Measurements from ENCODE around the gene RIMBP2. TPM values are rescaled to one million over a fixed set of nuclear protein-coding genes. Genes with fewer than 3 reads are reported as not detected.

RIMBP2 gene
- total RNA-seq, 1 experiment from 2014 or later = not detected

- intact Hi-C loops (cut with micrococcal nuclease; ENCODE audit: unreplicated experiment) = no loop called here
- H3K4me1 Mint-ChIP-seq (ENCODE audit: low read depth, unreplicated experiment) = no peaks in the 10 kb centered on the region
- H3K4me3 Mint-ChIP-seq (ENCODE audit: unreplicated experiment) = no peak overlapping the region
- no peaks in the 10 kb centered on the region for H3K36me3 ChIP-seq (ENCODE audit: control insufficient read depth, insufficient read depth, low read length)
- peaks cover 24% of the 10 kb centered on the region for H3K9me3 Mint-ChIP-seq (ENCODE audit: unreplicated experiment)
- H3K27ac Mint-ChIP-seq (ENCODE audit: unreplicated experiment) = no peak overlapping the region
- no TSS peak for BruUV-seq (replicated peaks)
- no peak for TF ChIP-seq CTCF (IDR thresholded peaks at IDR 0.05; ENCODE audit: insufficient read depth in 1 of 2, low read depth in 1 of 2, low read length in 1 of 2, severe bottlenecking in 1 of 2, unreplicated experiment in 1 of 2)
- no peak for DNase-seq
- no peak overlapping the region for H3K4me3 ChIP-seq (ENCODE audit: low read depth, low read length)
- H3K36me3 Mint-ChIP-seq (ENCODE audit: insufficient read depth, unreplicated experiment) = no peaks in the 10 kb centered on the region
- ChIA-PET POLR2A (no interaction called here), CTCF (no interaction called here)
- peaks cover 6% of the 10 kb centered on the region for H3K27me3 Mint-ChIP-seq (ENCODE audit: insufficient read depth, unreplicated experiment)
- no peaks in the 10 kb centered on the region for H3K9me3 ChIP-seq
- H3K4me1 ChIP-seq = no peaks in the 10 kb centered on the region
- no peaks in the 10 kb centered on the region for H3K27me3 ChIP-seq (replicated peaks; ENCODE audit: control insufficient read depth, insufficient read depth, low read length)
Measured at GRCh38 chr12:130462558-130463274, 253.4 kb downstream of the RIMBP2 start.

DNA sequence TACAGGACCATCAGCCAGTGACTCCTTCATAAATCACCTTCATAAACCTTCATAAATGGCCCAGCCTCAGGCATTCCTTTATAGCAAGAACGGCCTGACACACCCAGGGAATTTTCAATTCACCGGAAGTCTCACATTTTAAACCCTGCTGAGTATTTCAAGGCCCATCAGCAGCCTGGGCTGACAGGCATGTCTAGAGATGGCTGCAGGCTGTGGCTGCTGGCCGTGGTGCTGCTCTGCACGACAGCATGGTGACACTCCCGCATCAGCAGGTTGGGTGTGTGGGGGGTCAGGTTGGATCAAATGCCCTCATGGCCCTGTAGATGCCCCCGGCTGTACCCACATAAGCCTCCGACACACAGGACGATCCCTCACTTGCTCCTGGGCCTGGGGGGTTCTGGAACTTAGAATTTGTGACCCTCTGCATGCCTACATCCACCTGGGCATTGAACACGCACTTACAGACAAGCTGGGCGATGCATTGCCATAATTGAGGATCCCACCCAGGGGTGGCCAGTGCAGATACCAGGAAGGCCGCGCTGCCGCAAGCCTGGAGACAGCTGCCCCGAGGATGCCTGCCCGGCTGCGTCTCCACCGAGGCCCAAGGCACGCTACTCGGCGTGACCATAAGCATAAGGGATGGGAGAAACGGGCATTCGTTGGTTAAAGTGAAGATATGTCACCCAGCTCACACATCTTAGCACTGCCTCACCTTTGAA is 254.1 kb downstream of the RIMBP2 start:
- intact Hi-C loops (cut with micrococcal nuclease; ENCODE audit: unreplicated experiment) = no loop called here
- DNase-seq = no peak
- ChIA-PET POLR2A (no interaction called here), CTCF (no interaction called here)
- Histone ChIP-seq H3K36me3 (ENCODE audit: control insufficient read depth, insufficient read depth, low read length) (no peaks in the 10 kb centered on the region), H3K9me3 (no peaks in the 10 kb centered on the region), H3K4me3 (ENCODE audit: low read depth, low read length) (no peak overlapping the region), H3K27me3 (replicated peaks; ENCODE audit: control insufficient read depth, insufficient read depth, low read length) (no peaks in the 10 kb centered on the region), H3K4me1 (no peaks in the 10 kb centered on the region)
- H3K4me1 Mint-ChIP-seq (ENCODE audit: low read depth, unreplicated experiment) = no peaks in the 10 kb centered on the region
- no TSS peak for BruUV-seq (replicated peaks)
- H3K4me3 Mint-ChIP-seq (ENCODE audit: unreplicated experiment) = no peak overlapping the region
- H3K9me3 Mint-ChIP-seq (ENCODE audit: unreplicated experiment) = peaks cover 17% of the 10 kb centered on the region
- TF ChIP-seq CTCF (IDR thresholded peaks at IDR 0.05; ENCODE audit: insufficient read depth in 1 of 2, low read depth in 1 of 2, low read length in 1 of 2, severe bottlenecking in 1 of 2, unreplicated experiment in 1 of 2) = no peak
- H3K27ac Mint-ChIP-seq (ENCODE audit: unreplicated experiment) = no peak overlapping the region
- H3K36me3 Mint-ChIP-seq (ENCODE audit: insufficient read depth, unreplicated experiment) = no peaks in the 10 kb centered on the region
- peaks cover 6% of the 10 kb centered on the region for H3K27me3 Mint-ChIP-seq (ENCODE audit: insufficient read depth, unreplicated experiment)

GRCh38 chr12:130461447-130461815 is 254.7 kb downstream of the RIMBP2 start:
- Mint-ChIP-seq H3K4me3 (ENCODE audit: unreplicated experiment) (no peak overlapping the region), H3K27ac (ENCODE audit: unreplicated experiment) (no peak overlapping the region), H3K9me3 (ENCODE audit: unreplicated experiment) (peaks cover 12% of the 10 kb centered on the region), H3K4me1 (ENCODE audit: low read depth, unreplicated experiment) (no peaks in the 10 kb centered on the region), H3K27me3 (ENCODE audit: insufficient read depth, unreplicated experiment) (peaks cover 6% of the 10 kb centered on the region), H3K36me3 (ENCODE audit: insufficient read depth, unreplicated experiment) (no peaks in the 10 kb centered on the region)
- H3K4me3 ChIP-seq (ENCODE audit: low read depth, low read length) = no peak overlapping the region
- CTCF ChIA-PET = no interaction called here
- no peaks in the 10 kb centered on the region for H3K9me3 ChIP-seq
- DNase-seq = no peak
- H3K27me3 ChIP-seq (replicated peaks; ENCODE audit: control insufficient read depth, insufficient read depth, low read length) = no peaks in the 10 kb centered on the region
- intact Hi-C loops (cut with micrococcal nuclease; ENCODE audit: unreplicated experiment) = no loop called here
- BruUV-seq (replicated peaks) = no TSS peak
- H3K36me3 ChIP-seq (ENCODE audit: control insufficient read depth, insufficient read depth, low read length) = no peaks in the 10 kb centered on the region
- POLR2A ChIA-PET = no interaction called here
- H3K4me1 ChIP-seq = no peaks in the 10 kb centered on the region
- no peak for TF ChIP-seq CTCF (IDR thresholded peaks at IDR 0.05; ENCODE audit: insufficient read depth in 1 of 2, low read depth in 1 of 2, low read length in 1 of 2, severe bottlenecking in 1 of 2, unreplicated experiment in 1 of 2)

All from Caco-2 (cell line).